ENCODE data around the gene SLC35A5.
A peak's percentile ranks its signal among the peaks of the same experiment; 100 is the strongest.

SLC35A5 gene

DNA sequence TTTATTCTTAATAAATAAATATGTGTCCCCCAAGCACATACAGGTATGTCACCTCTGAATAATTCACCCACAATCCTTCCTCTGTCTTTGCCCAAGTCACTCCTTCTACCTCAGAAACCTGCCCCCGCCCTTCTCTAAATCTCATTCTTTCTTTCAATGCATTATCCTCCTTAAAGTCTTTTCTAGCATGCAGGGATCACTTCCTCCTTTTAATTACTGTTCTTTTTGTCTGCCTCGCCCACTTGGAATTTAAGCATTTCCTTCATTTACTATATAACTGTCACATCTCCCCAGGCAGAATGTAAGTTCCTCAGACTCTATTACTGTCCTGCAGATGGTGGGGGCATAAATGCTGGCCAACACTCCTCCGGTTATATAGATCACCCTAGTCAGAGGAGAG, 71.3 kb downstream of the SLC35A5 start:
- no peak overlapping the region for H3K9ac ChIP-seq (ENCODE audit: low read length)
- no peak overlapping the region for H2BK120ac ChIP-seq (ENCODE audit: insufficient read depth, low read length, poor library complexity)
- no CpG with 5 or more reads among the region's 3 CpGs for WGBS (ENCODE audit: extremely low coverage, insufficient coverage, insufficient read length)
- H3K18ac ChIP-seq (ENCODE audit: low read length) = no peak overlapping the region
- H3K9me3 ChIP-seq (ENCODE audit: insufficient read depth, low read depth, low read length) = no peaks in the 10 kb centered on the region
- H3K14ac ChIP-seq (ENCODE audit: low read length) = no peak overlapping the region
- H3K79me1 ChIP-seq (ENCODE audit: low read length) = peaks cover 9% of the 10 kb centered on the region
- H3K36me3 ChIP-seq (ENCODE audit: control insufficient read depth in 1 of 2, insufficient read depth in 2 of 2, low read length in 2 of 2) = peaks cover 0 to 6% of the 10 kb centered on the region in 2 experiments
- H3K4me1 ChIP-seq (ENCODE audit: control insufficient read depth in 1 of 2, insufficient read depth in 2 of 2, low read length in 2 of 2) = peaks cover 10 to 30% of the 10 kb centered on the region in 2 experiments
- no peak overlapping the region for H2AFZ ChIP-seq (ENCODE audit: insufficient read depth, low read length, poor library complexity)
- no peak for DNase-seq
- H3K4me3 ChIP-seq (ENCODE audit: low read depth, low read length) = no peak overlapping the region
- H4K8ac ChIP-seq (ENCODE audit: low read depth, low read length) = no peak overlapping the region
- no peak overlapping the region for H3K4me2 ChIP-seq (ENCODE audit: low read length)
- no peaks in the 10 kb centered on the region for H3K27me3 ChIP-seq (ENCODE audit: insufficient read depth, low read length)
- H3K4ac ChIP-seq (ENCODE audit: low read depth, low read length) = peak overlapping the region; percentile 27
- no peak overlapping the region for H2BK12ac ChIP-seq (ENCODE audit: low read length)
- no peak overlapping the region for H2BK5ac ChIP-seq (ENCODE audit: low read depth, low read length, poor library complexity)
- H4K91ac ChIP-seq (ENCODE audit: low read depth, low read length) = peak overlapping the region; percentile 55
- H3K79me2 ChIP-seq (ENCODE audit: control insufficient read depth, insufficient read depth, low read length, poor library complexity) = peaks cover 1% of the 10 kb centered on the region
- no peak overlapping the region for H2AK5ac ChIP-seq (ENCODE audit: low read length)
- H4K12ac ChIP-seq (ENCODE audit: low read depth, low read length) = no peak overlapping the region
- peak overlapping the region; percentile 0 for H3K27ac ChIP-seq (ENCODE audit: low read depth, low read length)
- no peak overlapping the region for H3K23ac ChIP-seq (ENCODE audit: low read length)

DNA sequence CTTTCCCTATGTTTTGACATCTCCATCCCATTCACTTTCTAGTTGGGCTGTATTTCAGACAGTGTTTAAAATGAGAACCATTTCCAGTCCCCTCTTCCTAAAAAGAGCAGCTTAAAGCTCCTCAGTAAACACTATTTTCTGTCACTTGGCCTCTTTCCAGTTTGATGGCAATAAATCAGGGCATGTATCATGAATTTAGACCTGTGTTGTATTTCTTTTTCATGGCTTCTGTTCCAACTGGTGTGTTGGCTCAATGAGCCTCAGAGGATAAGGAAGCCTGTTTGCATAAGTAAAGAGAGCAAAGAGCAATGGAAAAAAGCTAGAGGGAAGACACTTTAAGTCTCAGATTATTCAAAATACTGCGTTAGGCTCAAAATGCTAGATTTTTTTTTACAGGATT, 71.9 kb downstream of the SLC35A5 start:
- no peak overlapping the region for H2AFZ ChIP-seq (ENCODE audit: insufficient read depth, low read length, poor library complexity)
- no peak overlapping the region for H4K8ac ChIP-seq (ENCODE audit: low read depth, low read length)
- no peak overlapping the region for H3K4me3 ChIP-seq (ENCODE audit: low read depth, low read length)
- H2BK120ac ChIP-seq (ENCODE audit: insufficient read depth, low read length, poor library complexity) = no peak overlapping the region
- peaks cover 16 to 36% of the 10 kb centered on the region in 2 experiments for H3K4me1 ChIP-seq (ENCODE audit: control insufficient read depth in 1 of 2, insufficient read depth in 2 of 2, low read length in 2 of 2)
- peaks cover 9% of the 10 kb centered on the region for H3K79me1 ChIP-seq (ENCODE audit: low read length)
- no peak overlapping the region for H4K12ac ChIP-seq (ENCODE audit: low read depth, low read length)
- no peak overlapping the region for H3K4ac ChIP-seq (ENCODE audit: low read depth, low read length)
- H3K4me2 ChIP-seq (ENCODE audit: low read length) = no peak overlapping the region
- no CpG with 5 or more reads among the region's 1 CpG for WGBS (ENCODE audit: extremely low coverage, insufficient coverage, insufficient read length)
- no peak overlapping the region for H3K18ac ChIP-seq (ENCODE audit: low read length)
- peaks cover 5 to 11% of the 10 kb centered on the region in 2 experiments for H3K36me3 ChIP-seq (ENCODE audit: control insufficient read depth in 1 of 2, insufficient read depth in 2 of 2, low read length in 2 of 2)
- H3K14ac ChIP-seq (ENCODE audit: low read length) = no peak overlapping the region
- no peak overlapping the region for H3K23ac ChIP-seq (ENCODE audit: low read length)
- no peak overlapping the region for H2BK12ac ChIP-seq (ENCODE audit: low read length)
- peaks cover 5% of the 10 kb centered on the region for H3K79me2 ChIP-seq (ENCODE audit: control insufficient read depth, insufficient read depth, low read length, poor library complexity)
- H3K27me3 ChIP-seq (ENCODE audit: insufficient read depth, low read length) = no peaks in the 10 kb centered on the region
- no peak overlapping the region for H2BK5ac ChIP-seq (ENCODE audit: low read depth, low read length, poor library complexity)
- H3K27ac ChIP-seq (ENCODE audit: low read depth, low read length) = peak overlapping the region; percentile 0
- DNase-seq = no peak
- no peaks in the 10 kb centered on the region for H3K9me3 ChIP-seq (ENCODE audit: insufficient read depth, low read depth, low read length)
- no peak overlapping the region for H3K9ac ChIP-seq (ENCODE audit: low read length)
- no peak overlapping the region for H2AK5ac ChIP-seq (ENCODE audit: low read length)
- no peak overlapping the region for H4K91ac ChIP-seq (ENCODE audit: low read depth, low read length)

DNA sequence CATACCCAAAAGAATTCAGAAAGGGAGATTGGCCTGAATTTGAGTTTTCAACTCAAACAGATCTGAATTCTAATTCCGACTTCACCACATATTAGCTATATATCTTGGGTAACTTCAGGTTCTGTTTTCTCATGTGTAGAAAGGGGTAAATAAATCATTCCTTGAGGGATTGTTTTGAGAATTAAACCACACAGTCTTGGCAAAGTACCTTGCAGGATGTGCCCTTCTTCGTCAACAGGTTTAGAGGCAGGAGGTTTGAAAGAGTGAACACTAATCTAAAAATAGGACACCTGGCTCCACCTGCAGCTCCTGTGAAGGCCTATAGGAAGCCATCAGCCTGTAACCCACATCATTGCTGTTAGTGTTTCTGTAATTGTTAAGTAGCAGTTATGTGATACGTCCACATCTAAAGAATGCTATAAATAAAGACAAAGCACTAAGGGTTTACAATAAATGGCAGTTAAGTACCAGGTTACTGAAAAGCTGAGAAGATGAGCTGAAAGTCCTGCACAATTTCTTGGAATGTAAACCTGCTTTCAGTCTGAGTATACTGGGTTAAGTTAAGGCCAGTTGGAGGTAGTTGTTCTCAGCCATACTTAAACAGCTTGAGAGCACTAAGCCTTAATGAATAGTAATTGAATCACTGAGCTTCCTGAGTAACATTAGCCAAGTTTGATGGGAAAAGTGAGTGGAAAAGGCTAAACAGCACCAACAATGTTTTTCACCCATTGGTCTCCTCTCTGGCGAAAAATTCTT, 73.1 kb downstream of the SLC35A5 start:
- DNase-seq = no peak
- H4K91ac ChIP-seq (ENCODE audit: low read depth, low read length) = no peak overlapping the region
- H3K18ac ChIP-seq (ENCODE audit: low read length) = no peak overlapping the region
- H2AFZ ChIP-seq (ENCODE audit: insufficient read depth, low read length, poor library complexity) = no peak overlapping the region
- no peaks in the 10 kb centered on the region for H3K27me3 ChIP-seq (ENCODE audit: insufficient read depth, low read length)
- peak overlapping the region; percentile 29 for H3K4me2 ChIP-seq (ENCODE audit: low read length)
- no peak overlapping the region for H3K9ac ChIP-seq (ENCODE audit: low read length)
- no peak overlapping the region for H2AK5ac ChIP-seq (ENCODE audit: low read length)
- no peak overlapping the region for H3K14ac ChIP-seq (ENCODE audit: low read length)
- peaks cover 8% of the 10 kb centered on the region for H3K79me2 ChIP-seq (ENCODE audit: control insufficient read depth, insufficient read depth, low read length, poor library complexity)
- H3K4me1 ChIP-seq (ENCODE audit: control insufficient read depth in 1 of 2, insufficient read depth in 2 of 2, low read length in 2 of 2) = peaks cover 24 to 42% of the 10 kb centered on the region in 2 experiments
- H2BK120ac ChIP-seq (ENCODE audit: insufficient read depth, low read length, poor library complexity) = no peak overlapping the region
- peak overlapping the region; percentile 44 for H2BK5ac ChIP-seq (ENCODE audit: low read depth, low read length, poor library complexity)
- H4K12ac ChIP-seq (ENCODE audit: low read depth, low read length) = no peak overlapping the region
- no CpG with 5 or more reads among the region's 4 CpGs for WGBS (ENCODE audit: extremely low coverage, insufficient coverage, insufficient read length)
- H3K4me3 ChIP-seq (ENCODE audit: low read depth, low read length) = no peak overlapping the region
- H3K23ac ChIP-seq (ENCODE audit: low read length) = no peak overlapping the region
- H3K79me1 ChIP-seq (ENCODE audit: low read length) = peaks cover 12% of the 10 kb centered on the region
- peak overlapping the region; percentile 68 for H2BK12ac ChIP-seq (ENCODE audit: low read length)
- H3K36me3 ChIP-seq (ENCODE audit: control insufficient read depth in 1 of 2, insufficient read depth in 2 of 2, low read length in 2 of 2) = peaks cover 12 to 15% of the 10 kb centered on the region in 2 experiments
- no peak overlapping the region for H3K4ac ChIP-seq (ENCODE audit: low read depth, low read length)
- no peak overlapping the region for H4K8ac ChIP-seq (ENCODE audit: low read depth, low read length)
- peak overlapping the region; percentile 61 for H3K27ac ChIP-seq (ENCODE audit: low read depth, low read length)
- peaks cover 6% of the 10 kb centered on the region for H3K9me3 ChIP-seq (ENCODE audit: insufficient read depth, low read depth, low read length)

Measured in trophoblast cell (in vitro differentiated cells and primary cell).